ENCODE data around the gene DKK1. TPM values are rescaled to one million over a fixed set of nuclear protein-coding genes. Genes with fewer than 3 reads are reported as not detected.

DKK1 gene
- total and polyA plus RNA-seq, 2 of the 4 experiments (the other 2 are of a cell fraction), result 97.6 to 116 TPM

- Histone ChIP-seq H3K23ac (ENCODE audit: low read depth, low read length) (no peak overlapping the region), H4K91ac (ENCODE audit: insufficient read depth, low read depth, low read length) (no peak overlapping the region), H4K5ac (ENCODE audit: low read depth, low read length) (no peak overlapping the region), H2BK20ac (ENCODE audit: low read depth, low read length) (no peak overlapping the region), H3K14ac (replicated peaks; ENCODE audit: low read depth, low read length) (no peak overlapping the region), H2AK5ac (ENCODE audit: low read depth, low read length) (no peak overlapping the region), H3K79me1 (ENCODE audit: low read depth in 1 of 2, low read length in 2 of 2) (no peaks in the 10 kb centered on the region), H3K4ac (ENCODE audit: low read depth, low read length) (no peak overlapping the region), H3K4me2 (ENCODE audit: low read depth, low read length) (no peak overlapping the region), H3K18ac (ENCODE audit: low read depth, low read length) (no peak overlapping the region), H3K36me3 (ENCODE audit: control insufficient read depth, insufficient read depth, low read length) (no peaks in the 10 kb centered on the region), H3K9me1 (ENCODE audit: insufficient read depth, low read length) (no peaks in the 10 kb centered on the region), H2AK9ac (replicated peaks; ENCODE audit: low read depth, low read length, poor library complexity) (no peak overlapping the region), H3K9ac (ENCODE audit: low read depth, low read length) (no peak overlapping the region), H2BK5ac (ENCODE audit: low read depth, low read length, poor library complexity, severe bottlenecking) (no peak overlapping the region), H2BK15ac (ENCODE audit: low read depth, low read length) (no peak overlapping the region), H2BK120ac (ENCODE audit: low read depth, low read length) (no peak overlapping the region), H3K9me3 (ENCODE audit: control insufficient read depth, insufficient read depth, low read length) (peaks cover 4% of the 10 kb centered on the region; the same call in 1 of the 2 replicates), H3K4me3 (ENCODE audit: insufficient read depth, low read depth, low read length) (no peak overlapping the region), H2AFZ (replicated peaks; ENCODE audit: low read length, poor library complexity) (no peak overlapping the region), H3K56ac (ENCODE audit: extremely low read depth, insufficient read depth, low read length) (no peak overlapping the region), H3K4me1 (ENCODE audit: control insufficient read depth, insufficient read depth, low read length) (no peaks in the 10 kb centered on the region), H3K27ac (ENCODE audit: insufficient read depth, low read length) (no peak overlapping the region), H3K27me3 (ENCODE audit: control insufficient read depth, insufficient read depth, low read length) (no peaks in the 10 kb centered on the region), H4K20me1 (ENCODE audit: insufficient read depth, low read length) (no peaks in the 10 kb centered on the region), H4K8ac (ENCODE audit: low read depth in 2 of 2, low read length in 2 of 2) (no peak overlapping the region)
- DNase-seq, result no peak
- CTCF ChIA-PET, result no interaction called here
- WGBS, 2 experiments (ENCODE audit: extremely low coverage in 2 of 2, insufficient read length in 1 of 2), result no CpG with 5 or more reads among the region's 4 CpGs
- dilution Hi-C loops (cut with HindIII; ENCODE audit: low sequenced_read_pairs, unreplicated experiment) (no loop called here), in situ Hi-C loops (cut with MboI; ENCODE audit: low sequenced_read_pairs) (no loop called here), intact Hi-C loops (cut with micrococcal nuclease) (no loop called here)
- BruUV-seq (replicated peaks), result no TSS peak
- no peak for ATAC-seq (ENCODE audit: low read depth)
- POLR2A ChIA-PET (ENCODE audit: unreplicated experiment), result no interaction called here
- TF ChIP-seq RAD21 (IDR thresholded peaks at IDR 0.05; ENCODE audit: low read length) (no peak), MAFK (IDR thresholded peaks at IDR 0.05; ENCODE audit: low read depth, low read length) (peak; percentile 82), NFE2L2 (IDR thresholded peaks at IDR 0.05; ENCODE audit: low read depth, low read length) (peak; percentile 76)
Observed at GRCh38 chr10:52343439-52343838, 29.4 kb downstream of the DKK1 start.

All from IMR-90 (cell line).